HG03571 (cell line): ENCODE data around the gene ATXN10.
"Not testable (repeated sequence)": the region's sequence is repeated elsewhere in the genome, so short reads cannot be mapped to it uniquely, and the experiment has no call there.

Source experiments
- ATAC-seq: cut with Tn5 transposase; IDR thresholded peaks from one replicate; pipeline ENCODE4 v1.9.1; 2021; ENCODE audit not compliant: unreplicated experiment

Gene ATXN10

GRCh38 chr22:45704648-45705047 is 33.0 kb downstream of the ATXN10 start:
- no peak for ATAC-seq

GRCh38 chr22:45707605-45708004 is 36.0 kb downstream of the ATXN10 start:
- no peak for ATAC-seq

- no peak for ATAC-seq
Measured at GRCh38 chr22:45708145-45708544, 36.5 kb downstream of the ATXN10 start.

GRCh38 chr22:45709060-45709739 is 37.6 kb downstream of the ATXN10 start:
- no peak for ATAC-seq

GRCh38 chr22:45709866-45710265 is 38.2 kb downstream of the ATXN10 start:
- ATAC-seq, result no peak

- ATAC-seq, result no peak
Measured at GRCh38 chr22:45710469-45710868, 38.8 kb downstream of the ATXN10 start.

GRCh38 chr22:45714390-45714789 is 42.8 kb downstream of the ATXN10 start:
- ATAC-seq, result not testable (repeated sequence)

- ATAC-seq, result no peak
Measured at GRCh38 chr22:45717789-45718188, 46.2 kb downstream of the ATXN10 start.

GRCh38 chr22:45718391-45718790 is 46.8 kb downstream of the ATXN10 start:
- ATAC-seq, result no peak

- ATAC-seq, result no peak
Measured at GRCh38 chr22:45720839-45721378, 49.3 kb downstream of the ATXN10 start.

GRCh38 chr22:45722006-45722405 is 50.4 kb downstream of the ATXN10 start:
- no peak for ATAC-seq

GRCh38 chr22:45726081-45726480 is 54.4 kb downstream of the ATXN10 start:
- ATAC-seq, result no peak

- ATAC-seq, result no peak
Measured at GRCh38 chr22:45731041-45731797, 59.6 kb downstream of the ATXN10 start.

- no peak for ATAC-seq
Measured at GRCh38 chr22:45731798-45732495, 60.3 kb downstream of the ATXN10 start.

- ATAC-seq, result no peak
Measured at GRCh38 chr22:45735273-45735672, 63.6 kb downstream of the ATXN10 start.

- no peak for ATAC-seq
Measured at GRCh38 chr22:45738206-45738605, 66.6 kb downstream of the ATXN10 start.

GRCh38 chr22:45740236-45740635 is 68.6 kb downstream of the ATXN10 start:
- ATAC-seq, result no peak

- no peak for ATAC-seq
Measured at GRCh38 chr22:45742866-45743450, 71.3 kb downstream of the ATXN10 start.

- no peak for ATAC-seq
Measured at GRCh38 chr22:45743687-45744086, 72.1 kb downstream of the ATXN10 start.

- no peak for ATAC-seq
Measured at GRCh38 chr22:45744442-45744841, 72.8 kb downstream of the ATXN10 start.

- ATAC-seq, result no peak
Measured at GRCh38 chr22:45750626-45751025, 79.0 kb downstream of the ATXN10 start.
